Lung (tissue), 12 donors: ENCODE results near the gene LRRC8C. TPM values are rescaled to one million over a fixed set of nuclear protein-coding genes. Genes with fewer than 3 reads are reported as not detected.

ENCODE experiments used
- ATAC-seq: fragments of 200-7000 bp; cut with Tn5 transposase; one replicate; pipeline ENCODE4 v1.9.1; 2020; ENCODE audit warnings: moderate number of reproducible peaks; ENCODE audit not compliant: insufficient read depth, low FRiP score
- DNase-seq, 3 donors: peaks; one replicate each; pipeline ENCODE4 v3.0.0-alpha.2; 2013 to 2017
- H3K27ac ChIP-seq, 2 donors: one replicate each; pipeline ENCODE4 v1.5.1; 2013; ENCODE audit warnings: mild to moderate bottlenecking in 2 of 2, moderate library complexity in 2 of 2, control low read depth in 1 of 2, inconsistent platforms in 1 of 2, low read depth in 1 of 2, low read length in 1 of 2
- H3K27me3 ChIP-seq, 3 donors: one replicate each; pipeline ENCODE4 v1.5.1; 2013; ENCODE audit warnings: low read length in 2 of 3; ENCODE audit not compliant: control insufficient read depth in 3 of 3, insufficient read depth in 3 of 3
- H3K36me3 ChIP-seq, 4 donors: one replicate each; pipeline ENCODE4 v1.5.1; 2013; ENCODE audit warnings: low read length in 4 of 4, mild to moderate bottlenecking in 1 of 4, moderate library complexity in 1 of 4; ENCODE audit not compliant: control insufficient read depth in 4 of 4, insufficient read depth in 4 of 4
- H3K4me1 ChIP-seq, 5 donors: one replicate each; pipeline ENCODE4 v1.5.1; 2013; ENCODE audit warnings: low read length in 5 of 5, mild to moderate bottlenecking in 2 of 5, moderate library complexity in 1 of 5; ENCODE audit not compliant: control insufficient read depth in 5 of 5, insufficient read depth in 5 of 5
- H3K4me3 ChIP-seq: one replicate; pipeline ENCODE4 v1.5.1; 2013; ENCODE audit warnings: mild to moderate bottlenecking, control low read depth, moderate library complexity
- H3K9ac ChIP-seq, 2 donors: one replicate each; pipeline ENCODE4 v1.5.1; 2013; ENCODE audit warnings: low read length in 2 of 2, control low read depth in 1 of 2; ENCODE audit not compliant: insufficient read depth in 1 of 2
- H3K9me3 ChIP-seq, 4 donors: one replicate each; pipeline ENCODE4 v1.5.1; 2013; ENCODE audit warnings: low read length in 3 of 4, mild to moderate bottlenecking in 1 of 4, moderate library complexity in 1 of 4; ENCODE audit not compliant: control insufficient read depth in 4 of 4, insufficient read depth in 3 of 4
- WGBS, 2 donors: extraction: QIAGEN DNeasy Blood & Tissue Kit; methylation state at CpG; one replicate each; pipeline ENCODE4 v1.1.7; 2013; 5-methylcytosine and 5-hydroxymethylcytosine counted together
- polyA plus RNA-seq, 2 donors: library from polyadenylated mRNA; stranded (reverse); fragments of 200-250 nt; gene quantifications; one replicate each; pipeline ENCODE4 v1.2.1, GENCODE V29; 2013
- total RNA-seq, 2 donors: library from RNA; depleted of rRNA in 1 of 2; stranded (reverse); fragments of >200 nt in 1 of 2; gene quantifications; one replicate each; pipeline ENCODE4 v1.2.1, GENCODE V29; 2014 to 2021
- TF ChIP-seq, protein P1 (sequence below): IDR thresholded peaks from 2 replicates; pipeline ENCODE4 v1.5.1; 2012; ENCODE audit warnings: mild to moderate bottlenecking; ENCODE audit errors: control extremely low read depth, extremely low read depth
- donor health status: control.
- donor health status: control.
- donor health status: Bipolar disorder and iron deficiency.
- donor health status: healthy.
- donor health status: DM: yes; HTN: yes; CAD: no.

The LRRC8C gene
- total and polyA plus RNA-seq, 4 donors = 3.3 to 11.7 (median 6.9) TPM

- no peaks in the 10 kb centered on the region for H3K36me3 ChIP-seq
- no peaks in the 10 kb centered on the region for H3K9me3 ChIP-seq
- ATAC-seq = peak; percentile 50
- TF ChIP-seq, protein P1, sequence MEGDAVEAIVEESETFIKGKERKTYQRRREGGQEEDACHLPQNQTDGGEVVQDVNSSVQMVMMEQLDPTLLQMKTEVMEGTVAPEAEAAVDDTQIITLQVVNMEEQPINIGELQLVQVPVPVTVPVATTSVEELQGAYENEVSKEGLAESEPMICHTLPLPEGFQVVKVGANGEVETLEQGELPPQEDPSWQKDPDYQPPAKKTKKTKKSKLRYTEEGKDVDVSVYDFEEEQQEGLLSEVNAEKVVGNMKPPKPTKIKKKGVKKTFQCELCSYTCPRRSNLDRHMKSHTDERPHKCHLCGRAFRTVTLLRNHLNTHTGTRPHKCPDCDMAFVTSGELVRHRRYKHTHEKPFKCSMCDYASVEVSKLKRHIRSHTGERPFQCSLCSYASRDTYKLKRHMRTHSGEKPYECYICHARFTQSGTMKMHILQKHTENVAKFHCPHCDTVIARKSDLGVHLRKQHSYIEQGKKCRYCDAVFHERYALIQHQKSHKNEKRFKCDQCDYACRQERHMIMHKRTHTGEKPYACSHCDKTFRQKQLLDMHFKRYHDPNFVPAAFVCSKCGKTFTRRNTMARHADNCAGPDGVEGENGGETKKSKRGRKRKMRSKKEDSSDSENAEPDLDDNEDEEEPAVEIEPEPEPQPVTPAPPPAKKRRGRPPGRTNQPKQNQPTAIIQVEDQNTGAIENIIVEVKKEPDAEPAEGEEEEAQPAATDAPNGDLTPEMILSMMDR = no peak
- DNase-seq = peak; percentile 58 to 65 (median 61)
- peak overlapping the region; percentile 92 for H3K4me3 ChIP-seq
- H3K4me1 ChIP-seq = peaks cover 0 to 19% (median 4%) of the 10 kb centered on the region in 5 donors
- H3K27ac ChIP-seq = peak overlapping the region; percentile 93 to 94
- H3K27me3 ChIP-seq = peaks cover 0 to 4% (median 0%) of the 10 kb centered on the region in 3 donors
- WGBS, 2 donors = 0 to 1% methylated on average over 43 to 57 of the region's 57 CpGs
- peak overlapping the region; percentile 32 to 40 for H3K9ac ChIP-seq
Measured at GRCh38 chr1:89633248-89633799, 404 bp downstream of the LRRC8C start.

- peaks cover 0 to 4% (median 0%) of the 10 kb centered on the region in 3 donors for H3K27me3 ChIP-seq
- peak overlapping the region; percentile 32 to 40 for H3K9ac ChIP-seq
- DNase-seq (peak; percentile 21 to 52 (median 46)), ATAC-seq (peak; percentile 1)
- peak overlapping the region; percentile 92 for H3K4me3 ChIP-seq
- H3K27ac ChIP-seq = peak overlapping the region; percentile 93 to 94
- H3K36me3 ChIP-seq = no peaks in the 10 kb centered on the region
- H3K9me3 ChIP-seq = no peaks in the 10 kb centered on the region
- TF ChIP-seq, protein P1 = no peak
- 7 to 8% methylated on average over 32 of the region's 32 CpGs for WGBS, 2 donors
- H3K4me1 ChIP-seq = peaks cover 0 to 19% (median 4%) of the 10 kb centered on the region in 5 donors
Measured at GRCh38 chr1:89633800-89634625, 1.1 kb downstream of the LRRC8C start.

- H3K27ac ChIP-seq = peak overlapping the region; percentile 61 to 68
- peaks cover 0 to 4% (median 0%) of the 10 kb centered on the region in 3 donors for H3K27me3 ChIP-seq
- H3K9me3 ChIP-seq = no peaks in the 10 kb centered on the region
- H3K9ac ChIP-seq = no peak overlapping the region
- no peaks in the 10 kb centered on the region for H3K36me3 ChIP-seq
- TF ChIP-seq, protein P1 = no peak
- DNase-seq = no peak
- ATAC-seq = no peak
- 69 to 85% methylated on average over 6 of the region's 6 CpGs for WGBS, 2 donors
- no peak overlapping the region for H3K4me3 ChIP-seq
- peaks cover 0 to 20% (median 4%) of the 10 kb centered on the region in 5 donors for H3K4me1 ChIP-seq
Measured at GRCh38 chr1:89635825-89636815, 3.2 kb downstream of the LRRC8C start.
